RWPE2 (cell line): Measurements from ENCODE around the gene ZNF280B.

Source experiments
- ATAC-seq: fragments of 200-7000 bp; cut with Tn5 transposase; 3 replicates; pipeline ENCODE4 v1.9.1; 2021; ENCODE audit warnings: low read depth
- DNase-seq: peaks from one replicate; pipeline ENCODE4 v3.0.0-alpha.2; 2020; ENCODE audit warnings: low spot score
- H3K27ac ChIP-seq: fragments of 450-650 bp; 2 replicates; pipeline ENCODE4 v1.5.1; 2017; ENCODE audit warnings: mild to moderate bottlenecking; ENCODE audit not compliant: poor library complexity, severe bottlenecking
- H3K27me3 ChIP-seq: fragments of 250-450 bp; sonication (Bioruptor Pico); 2 replicates; pipeline ENCODE4 v1.5.1; 2021; ENCODE audit warnings: mild to moderate bottlenecking, moderate library complexity; ENCODE audit not compliant: insufficient read depth, poor library complexity, severe bottlenecking
- H3K36me3 ChIP-seq: fragments of 250-450 bp; sonication (Bioruptor Pico); 2 replicates; pipeline ENCODE4 v1.5.1; 2020; ENCODE audit warnings: low read depth, mild to moderate bottlenecking, moderate library complexity
- H3K4me1 ChIP-seq: fragments of 250-450 bp; sonication (Bioruptor Pico); 2 replicates; pipeline ENCODE4 v1.5.1; 2021; ENCODE audit warnings: mild to moderate bottlenecking, moderate library complexity; ENCODE audit not compliant: insufficient read depth, poor library complexity, severe bottlenecking
- H3K4me3 ChIP-seq: fragments of 250-450 bp; sonication (Bioruptor Pico); 2 replicates; pipeline ENCODE4 v1.5.1; 2021; ENCODE audit warnings: mild to moderate bottlenecking, moderate library complexity; ENCODE audit not compliant: severe bottlenecking
- H3K9me3 ChIP-seq: fragments of 250-450 bp; sonication (Bioruptor Pico); 2 replicates; pipeline ENCODE4 v1.5.1; 2021; ENCODE audit warnings: mild to moderate bottlenecking, moderate library complexity; ENCODE audit not compliant: severe bottlenecking
- TF ChIP-seq, protein P1 (sequence below): fragments of 450-650 bp; IDR thresholded peaks from one replicate; pipeline ENCODE4 v1.5.1; 2017; ENCODE audit warnings: mild to moderate bottlenecking, moderate library complexity; ENCODE audit not compliant: poor library complexity, severe bottlenecking

Gene ZNF280B

DNA sequence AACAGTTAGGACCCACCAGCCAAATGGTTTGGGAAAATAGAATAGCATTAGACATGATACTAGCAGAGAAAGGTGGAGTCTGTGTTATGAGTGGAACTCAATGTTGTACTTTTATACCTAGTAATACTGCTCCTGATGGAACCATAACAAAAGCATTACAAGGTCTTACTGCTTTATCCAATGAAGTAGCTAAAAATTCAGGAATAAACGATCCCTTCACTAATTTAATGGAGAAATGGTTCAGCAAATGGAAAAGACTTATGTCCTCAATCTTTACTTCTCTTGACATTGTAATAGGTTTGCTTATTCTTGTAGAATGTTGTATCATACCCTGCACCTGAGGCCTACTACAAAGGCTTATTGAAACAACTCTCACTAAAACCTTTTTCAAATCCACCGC lies 50.2 kb downstream of the ZNF280B start:
- TF ChIP-seq, protein P1, sequence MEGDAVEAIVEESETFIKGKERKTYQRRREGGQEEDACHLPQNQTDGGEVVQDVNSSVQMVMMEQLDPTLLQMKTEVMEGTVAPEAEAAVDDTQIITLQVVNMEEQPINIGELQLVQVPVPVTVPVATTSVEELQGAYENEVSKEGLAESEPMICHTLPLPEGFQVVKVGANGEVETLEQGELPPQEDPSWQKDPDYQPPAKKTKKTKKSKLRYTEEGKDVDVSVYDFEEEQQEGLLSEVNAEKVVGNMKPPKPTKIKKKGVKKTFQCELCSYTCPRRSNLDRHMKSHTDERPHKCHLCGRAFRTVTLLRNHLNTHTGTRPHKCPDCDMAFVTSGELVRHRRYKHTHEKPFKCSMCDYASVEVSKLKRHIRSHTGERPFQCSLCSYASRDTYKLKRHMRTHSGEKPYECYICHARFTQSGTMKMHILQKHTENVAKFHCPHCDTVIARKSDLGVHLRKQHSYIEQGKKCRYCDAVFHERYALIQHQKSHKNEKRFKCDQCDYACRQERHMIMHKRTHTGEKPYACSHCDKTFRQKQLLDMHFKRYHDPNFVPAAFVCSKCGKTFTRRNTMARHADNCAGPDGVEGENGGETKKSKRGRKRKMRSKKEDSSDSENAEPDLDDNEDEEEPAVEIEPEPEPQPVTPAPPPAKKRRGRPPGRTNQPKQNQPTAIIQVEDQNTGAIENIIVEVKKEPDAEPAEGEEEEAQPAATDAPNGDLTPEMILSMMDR, result no peak
- Histone ChIP-seq H3K4me1 (no peaks in the 10 kb centered on the region), H3K4me3 (no peak overlapping the region), H3K9me3 (peaks cover 27% of the 10 kb centered on the region), H3K27ac (no peak overlapping the region), H3K36me3 (no peaks in the 10 kb centered on the region), H3K27me3 (no peaks in the 10 kb centered on the region)
- DNase-seq (no peak), ATAC-seq (no peak)

DNA sequence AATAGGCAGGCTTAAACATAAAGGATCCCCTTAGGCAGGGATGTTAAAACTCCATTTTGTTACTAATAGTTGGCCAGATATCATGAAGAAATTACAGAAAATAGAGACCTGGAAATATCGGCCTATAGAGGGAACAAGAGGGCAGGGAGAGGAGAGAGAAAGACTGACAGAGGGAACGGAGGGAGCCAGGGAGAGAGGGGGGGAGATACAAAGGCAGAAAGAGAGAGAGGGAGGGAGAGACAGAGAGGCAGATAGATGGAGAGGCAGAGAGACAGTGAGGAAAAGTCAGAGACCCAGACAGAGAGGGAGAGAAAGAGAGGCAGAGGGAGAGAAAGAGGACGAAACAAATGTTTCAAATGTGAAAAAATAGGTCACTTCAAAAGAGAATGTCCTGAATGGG lies 53.5 kb downstream of the ZNF280B start:
- ATAC-seq, result no peak
- Histone ChIP-seq H3K27me3 (peaks cover 3% of the 10 kb centered on the region), H3K4me1 (no peaks in the 10 kb centered on the region), H3K27ac (no peak overlapping the region), H3K36me3 (no peaks in the 10 kb centered on the region), H3K9me3 (peaks cover 34% of the 10 kb centered on the region), H3K4me3 (no peak overlapping the region)
- TF ChIP-seq, protein P1, result no peak
- DNase-seq, result no peak

DNA sequence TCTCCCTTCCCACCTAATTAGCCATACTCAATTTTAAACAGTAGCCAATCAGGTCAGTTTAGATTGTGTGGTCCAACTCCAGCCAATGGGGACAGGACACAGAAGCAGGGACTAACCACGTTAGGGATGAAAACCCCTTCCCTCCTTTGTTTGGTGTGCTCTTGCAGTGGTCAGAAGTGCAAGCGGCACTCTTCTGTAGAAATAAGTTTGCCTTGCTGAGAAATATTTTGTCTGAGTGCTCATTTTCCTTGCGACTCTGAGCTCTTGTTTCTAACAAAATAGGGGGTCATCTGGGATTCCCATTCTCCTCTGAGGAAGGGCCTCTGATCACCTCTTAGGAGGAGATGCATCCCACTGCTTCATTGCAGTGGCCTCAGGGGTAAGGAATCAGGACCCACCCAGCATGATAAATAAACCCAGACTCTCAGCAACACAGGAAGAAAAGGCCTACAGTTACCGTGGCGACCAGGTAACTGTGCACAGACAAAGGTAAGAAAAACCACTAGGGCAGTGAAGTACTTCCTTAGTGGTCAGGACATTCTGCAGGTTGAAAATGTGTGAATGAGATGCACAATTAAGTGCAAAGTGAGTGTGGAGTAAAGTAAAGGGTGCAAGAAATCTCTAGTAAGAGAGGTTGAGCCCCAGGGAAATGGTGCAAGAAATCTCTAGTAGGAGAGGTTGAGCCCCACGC lies 55.4 kb downstream of the ZNF280B start:
- TF ChIP-seq, protein P1, result no peak
- ATAC-seq, result no peak
- Histone ChIP-seq H3K27ac (no peak overlapping the region), H3K27me3 (peaks cover 3% of the 10 kb centered on the region), H3K9me3 (peaks cover 20% of the 10 kb centered on the region), H3K4me1 (no peaks in the 10 kb centered on the region), H3K4me3 (no peak overlapping the region), H3K36me3 (no peaks in the 10 kb centered on the region)
- DNase-seq, result no peak

DNA sequence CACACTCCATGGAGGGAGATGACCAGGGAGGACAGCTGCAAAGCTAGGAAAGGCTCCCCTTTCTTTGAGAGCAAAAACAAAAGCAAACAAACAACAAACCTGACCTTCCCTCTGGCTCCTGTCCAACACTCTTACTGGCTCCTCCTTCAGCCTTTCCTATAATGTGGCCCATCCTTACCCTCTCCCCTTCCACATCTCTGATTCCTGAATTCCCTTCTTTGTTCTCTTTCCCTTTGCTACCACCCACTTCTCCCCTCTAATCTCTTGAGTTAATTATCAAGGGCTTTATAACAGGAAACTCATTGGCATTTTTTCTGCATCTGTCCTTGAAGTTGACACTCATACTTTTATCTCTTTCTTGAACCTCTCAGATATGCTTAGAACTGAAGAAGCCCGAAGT lies 56.3 kb downstream of the ZNF280B start:
- H3K27me3 ChIP-seq, result peaks cover 3% of the 10 kb centered on the region
- TF ChIP-seq, protein P1, result no peak
- H3K4me3 ChIP-seq, result no peak overlapping the region
- DNase-seq (no peak), ATAC-seq (no peak)
- no peak overlapping the region for H3K27ac ChIP-seq
- no peaks in the 10 kb centered on the region for H3K4me1 ChIP-seq
- H3K36me3 ChIP-seq, result no peaks in the 10 kb centered on the region
- H3K9me3 ChIP-seq, result peaks cover 19% of the 10 kb centered on the region

DNA sequence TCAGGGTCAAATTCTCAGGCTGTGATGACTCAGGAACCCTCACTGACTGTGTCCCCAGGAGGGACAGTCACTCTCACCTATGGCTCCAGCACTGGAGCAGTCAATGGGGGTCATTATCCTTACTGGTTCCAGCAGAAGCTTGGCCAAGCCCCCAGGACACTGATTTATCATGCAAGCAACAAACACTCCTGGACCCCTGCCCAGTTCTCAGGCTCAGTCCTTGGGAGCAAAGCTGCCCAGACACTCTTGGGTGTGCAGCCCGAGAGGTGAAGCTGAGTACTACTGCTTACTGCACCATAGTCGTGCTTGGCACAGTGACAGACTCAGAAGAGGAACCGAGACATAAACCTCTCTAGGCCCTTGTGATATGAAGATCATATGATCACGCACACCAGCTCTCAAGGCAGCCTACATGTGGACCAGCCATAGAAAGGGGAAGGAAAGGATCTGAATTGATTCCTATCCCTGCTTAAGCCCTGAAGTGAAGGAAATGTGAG lies 58.2 kb downstream of the ZNF280B start:
- Histone ChIP-seq H3K4me1 (no peaks in the 10 kb centered on the region), H3K36me3 (no peaks in the 10 kb centered on the region), H3K27me3 (peaks cover 3% of the 10 kb centered on the region), H3K9me3 (peaks cover 14% of the 10 kb centered on the region), H3K4me3 (no peak overlapping the region), H3K27ac (no peak overlapping the region)
- no peak for DNase-seq
- ATAC-seq, result no peak
- TF ChIP-seq, protein P1, result no peak
